ENCODE measurements around the gene TANK.
A peak's percentile ranks its signal among the peaks of the same experiment; 100 is the strongest.
"Not testable (repeated sequence)": the region's sequence is repeated elsewhere in the genome, so short reads cannot be mapped to it uniquely, and the experiment has no call there.

TANK gene

DNA sequence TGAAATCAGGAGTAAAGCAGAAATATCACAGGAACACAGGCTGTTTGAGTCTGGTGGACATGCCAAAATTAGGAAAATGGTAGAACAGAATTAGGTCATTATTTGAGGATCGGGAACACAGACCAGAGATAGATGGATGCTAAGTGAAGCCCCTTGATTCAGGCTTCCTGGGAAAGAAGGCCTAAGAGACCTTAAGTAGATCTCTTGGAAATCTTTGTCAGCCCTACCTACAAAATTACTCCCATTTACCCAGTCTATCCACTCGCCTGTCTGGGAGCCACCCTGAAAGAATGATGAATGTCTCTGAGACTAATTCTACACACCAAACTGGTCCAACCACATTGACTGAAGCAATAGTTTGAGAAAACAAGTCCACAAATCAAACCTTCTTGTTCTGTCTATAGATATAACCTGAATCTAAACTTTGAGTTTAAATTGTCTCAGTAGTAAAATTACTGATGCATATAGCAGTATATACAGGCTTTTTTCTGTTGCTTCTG is 36.6 kb upstream of the TANK start:
- no peak overlapping the region for H3K4me3 Mint-ChIP-seq
- peaks cover 14% of the 10 kb centered on the region for H3K4me1 Mint-ChIP-seq (ENCODE audit: low read depth)
- no peaks in the 10 kb centered on the region for H3K27me3 Mint-ChIP-seq
- H3K27ac Mint-ChIP-seq = peak overlapping the region; percentile 8
- H3K36me3 Mint-ChIP-seq = no peaks in the 10 kb centered on the region
- no peaks in the 10 kb centered on the region for H3K9me3 Mint-ChIP-seq (ENCODE audit: low read depth)

DNA sequence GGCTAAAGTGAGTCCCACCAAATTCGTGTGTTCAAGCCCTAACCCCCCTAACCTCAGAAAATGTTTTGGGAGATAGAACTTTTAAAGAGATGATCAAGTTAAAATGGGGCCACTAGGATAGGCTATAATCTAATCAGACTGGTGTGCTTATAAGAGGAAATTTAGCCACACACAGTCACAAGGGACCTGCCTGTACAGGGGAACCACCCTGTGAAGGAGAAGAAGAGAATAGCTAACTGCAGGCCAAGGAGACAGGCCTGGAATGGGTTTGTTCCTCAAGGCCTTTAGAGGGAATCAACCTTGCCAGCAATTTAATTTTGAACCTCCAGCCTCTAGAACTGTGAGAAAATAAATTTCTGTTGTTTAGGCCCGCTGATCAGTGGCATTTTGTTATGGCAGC is 36.0 kb upstream of the TANK start:
- Mint-ChIP-seq H3K27ac (no peak overlapping the region), H3K36me3 (no peaks in the 10 kb centered on the region), H3K9me3 (ENCODE audit: low read depth) (no peaks in the 10 kb centered on the region), H3K27me3 (no peaks in the 10 kb centered on the region), H3K4me3 (no peak overlapping the region), H3K4me1 (ENCODE audit: low read depth) (peaks cover 19% of the 10 kb centered on the region)

DNA sequence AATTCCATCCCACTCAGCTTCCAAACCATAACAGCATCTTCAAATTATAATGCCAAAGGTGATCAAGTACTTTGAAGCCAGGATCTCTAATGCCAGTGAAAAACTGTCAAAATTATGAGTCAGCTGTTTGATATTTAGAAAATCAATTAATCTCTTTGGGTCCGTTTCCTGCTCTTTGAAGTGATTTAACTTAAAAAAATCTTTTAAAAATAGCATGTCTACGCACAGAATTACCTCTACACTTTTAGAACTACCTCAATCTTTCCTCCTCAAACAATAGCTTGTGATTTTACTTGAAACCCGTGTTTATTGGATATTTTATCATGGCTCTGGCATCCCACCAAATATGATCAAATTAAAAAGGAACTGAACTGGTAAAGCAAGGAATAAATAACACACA is 31.3 kb upstream of the TANK start:
- Mint-ChIP-seq H3K27ac (no peak overlapping the region), H3K9me3 (ENCODE audit: low read depth) (no peaks in the 10 kb centered on the region), H3K36me3 (peaks cover 3% of the 10 kb centered on the region), H3K27me3 (no peaks in the 10 kb centered on the region), H3K4me3 (no peak overlapping the region), H3K4me1 (ENCODE audit: low read depth) (peaks cover 7% of the 10 kb centered on the region)

DNA sequence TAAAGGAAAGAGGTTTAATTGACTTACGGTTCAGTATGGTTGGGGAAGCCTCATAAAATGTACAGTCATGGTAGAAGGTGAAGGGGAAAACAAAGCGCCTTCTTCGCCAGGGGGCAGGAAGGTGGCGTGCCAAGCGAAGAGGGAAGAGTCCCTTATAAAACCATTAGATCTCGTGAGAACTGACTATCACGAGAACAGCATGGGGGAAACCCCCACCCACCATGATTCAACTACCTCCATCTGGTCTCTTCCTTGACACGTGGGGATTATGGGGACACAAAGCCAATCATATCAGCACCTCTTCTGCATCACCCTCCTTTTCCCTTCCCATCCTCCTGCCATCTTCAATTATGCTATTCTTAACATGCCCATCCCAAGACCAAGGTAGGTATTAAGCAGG is 29.9 kb upstream of the TANK start:
- H3K4me3 Mint-ChIP-seq = no peak overlapping the region
- no peaks in the 10 kb centered on the region for H3K9me3 Mint-ChIP-seq (ENCODE audit: low read depth)
- H3K4me1 Mint-ChIP-seq (ENCODE audit: low read depth) = peaks cover 13% of the 10 kb centered on the region
- H3K27ac Mint-ChIP-seq = no peak overlapping the region
- H3K27me3 Mint-ChIP-seq = no peaks in the 10 kb centered on the region
- peaks cover 3% of the 10 kb centered on the region for H3K36me3 Mint-ChIP-seq

DNA sequence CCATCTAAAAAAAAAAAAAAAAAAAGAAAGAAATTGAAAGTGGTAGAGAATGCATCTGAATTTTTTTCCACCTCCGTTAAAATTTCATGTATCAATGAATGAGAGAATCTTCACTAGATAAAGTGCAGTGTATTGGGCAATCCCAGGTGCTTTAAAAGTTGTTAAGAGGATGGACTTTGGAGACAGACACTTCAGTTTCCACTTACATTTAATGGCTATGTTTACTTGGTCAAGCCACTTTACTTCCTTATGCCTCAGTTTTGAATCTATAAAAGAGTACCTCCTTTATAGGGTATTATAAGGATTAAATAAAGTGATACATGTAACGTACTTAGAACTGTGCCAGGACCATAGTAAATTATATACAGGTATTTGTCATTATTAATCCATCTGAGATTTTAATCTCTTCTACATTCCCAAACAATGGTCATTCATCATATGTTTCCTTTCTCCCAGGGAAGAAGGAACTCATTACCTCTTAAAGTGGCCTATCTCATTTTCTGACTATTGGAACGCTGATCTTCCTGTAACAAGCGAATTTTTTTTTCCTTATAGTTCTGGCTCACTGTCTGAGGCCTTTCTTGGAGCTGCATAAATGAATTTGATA is 29.1 kb upstream of the TANK start:
- H3K36me3 Mint-ChIP-seq = peaks cover 3% of the 10 kb centered on the region
- no peaks in the 10 kb centered on the region for H3K9me3 Mint-ChIP-seq (ENCODE audit: low read depth)
- no peaks in the 10 kb centered on the region for H3K27me3 Mint-ChIP-seq
- H3K4me3 Mint-ChIP-seq = no peak overlapping the region
- H3K27ac Mint-ChIP-seq = no peak overlapping the region
- H3K4me1 Mint-ChIP-seq (ENCODE audit: low read depth) = peaks cover 20% of the 10 kb centered on the region

DNA sequence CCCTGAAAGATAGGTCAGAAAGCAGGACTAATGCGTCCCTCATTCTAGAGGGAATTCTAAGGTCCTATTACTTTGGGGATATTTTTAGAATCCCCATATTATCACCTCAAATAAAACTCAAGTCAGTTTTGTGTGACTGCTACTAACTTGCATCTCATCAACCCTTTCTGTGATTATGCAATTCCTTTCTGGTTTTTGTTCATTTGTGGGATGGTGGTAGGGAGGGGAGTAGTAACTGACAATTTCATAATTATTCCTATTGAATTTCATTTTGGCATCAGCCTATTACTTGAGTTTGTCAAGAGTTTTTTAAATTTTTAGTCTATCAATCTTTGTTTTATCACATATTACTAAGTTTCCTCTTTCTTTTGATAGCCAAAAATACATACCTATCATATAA is 28.4 kb upstream of the TANK start:
- H3K4me3 Mint-ChIP-seq = no peak overlapping the region
- H3K36me3 Mint-ChIP-seq = peaks cover 3% of the 10 kb centered on the region
- H3K9me3 Mint-ChIP-seq (ENCODE audit: low read depth) = no peaks in the 10 kb centered on the region
- peaks cover 26% of the 10 kb centered on the region for H3K4me1 Mint-ChIP-seq (ENCODE audit: low read depth)
- no peaks in the 10 kb centered on the region for H3K27me3 Mint-ChIP-seq
- H3K27ac Mint-ChIP-seq = no peak overlapping the region

DNA sequence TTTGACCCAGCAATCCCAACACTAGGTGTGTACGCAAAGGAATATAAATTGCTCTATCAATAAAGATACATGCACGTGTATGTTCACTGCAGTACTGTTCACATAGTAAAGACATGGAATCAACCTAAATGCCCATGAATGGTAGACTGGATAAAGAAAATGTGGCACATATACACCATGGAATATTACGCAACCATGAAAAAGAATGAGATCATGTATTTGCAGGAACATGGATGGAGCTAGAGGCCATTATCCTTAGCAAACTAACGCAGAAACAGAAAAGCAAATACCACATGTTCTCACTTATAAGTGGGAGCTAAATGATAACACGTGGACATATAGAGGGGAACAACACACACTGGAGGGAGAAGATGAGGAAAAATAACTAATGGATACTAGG is 27.8 kb upstream of the TANK start:
- not testable (repeated sequence) for H3K36me3 Mint-ChIP-seq; H3K27me3 Mint-ChIP-seq; H3K27ac Mint-ChIP-seq; H3K4me3 Mint-ChIP-seq; H3K9me3 Mint-ChIP-seq (ENCODE audit: low read depth)
- peaks cover 28% of the 10 kb centered on the region for H3K4me1 Mint-ChIP-seq (ENCODE audit: low read depth)

DNA sequence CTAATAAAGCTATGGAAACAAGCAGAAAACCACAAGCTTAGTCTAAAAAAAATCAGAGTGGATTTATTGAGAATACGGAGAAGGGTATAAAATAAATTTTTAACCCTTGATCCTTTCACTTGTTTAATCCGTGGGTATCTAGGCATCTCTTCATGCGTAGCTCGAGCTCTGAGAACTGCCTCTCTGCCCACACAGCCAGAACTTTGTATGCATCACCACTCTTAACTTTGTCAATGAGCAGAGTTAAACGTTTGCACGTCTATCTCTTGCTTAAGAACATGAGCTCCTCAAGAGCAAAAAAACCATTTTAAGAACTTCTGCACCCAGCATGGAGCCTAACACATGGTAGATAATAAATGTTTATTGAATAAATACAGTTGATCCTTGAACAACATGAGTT is 26.9 kb upstream of the TANK start:
- Mint-ChIP-seq H3K27me3 (no peaks in the 10 kb centered on the region), H3K27ac (no peak overlapping the region), H3K36me3 (peaks cover 3% of the 10 kb centered on the region), H3K9me3 (ENCODE audit: low read depth) (no peaks in the 10 kb centered on the region), H3K4me3 (no peak overlapping the region), H3K4me1 (ENCODE audit: low read depth) (peaks cover 28% of the 10 kb centered on the region)

DNA sequence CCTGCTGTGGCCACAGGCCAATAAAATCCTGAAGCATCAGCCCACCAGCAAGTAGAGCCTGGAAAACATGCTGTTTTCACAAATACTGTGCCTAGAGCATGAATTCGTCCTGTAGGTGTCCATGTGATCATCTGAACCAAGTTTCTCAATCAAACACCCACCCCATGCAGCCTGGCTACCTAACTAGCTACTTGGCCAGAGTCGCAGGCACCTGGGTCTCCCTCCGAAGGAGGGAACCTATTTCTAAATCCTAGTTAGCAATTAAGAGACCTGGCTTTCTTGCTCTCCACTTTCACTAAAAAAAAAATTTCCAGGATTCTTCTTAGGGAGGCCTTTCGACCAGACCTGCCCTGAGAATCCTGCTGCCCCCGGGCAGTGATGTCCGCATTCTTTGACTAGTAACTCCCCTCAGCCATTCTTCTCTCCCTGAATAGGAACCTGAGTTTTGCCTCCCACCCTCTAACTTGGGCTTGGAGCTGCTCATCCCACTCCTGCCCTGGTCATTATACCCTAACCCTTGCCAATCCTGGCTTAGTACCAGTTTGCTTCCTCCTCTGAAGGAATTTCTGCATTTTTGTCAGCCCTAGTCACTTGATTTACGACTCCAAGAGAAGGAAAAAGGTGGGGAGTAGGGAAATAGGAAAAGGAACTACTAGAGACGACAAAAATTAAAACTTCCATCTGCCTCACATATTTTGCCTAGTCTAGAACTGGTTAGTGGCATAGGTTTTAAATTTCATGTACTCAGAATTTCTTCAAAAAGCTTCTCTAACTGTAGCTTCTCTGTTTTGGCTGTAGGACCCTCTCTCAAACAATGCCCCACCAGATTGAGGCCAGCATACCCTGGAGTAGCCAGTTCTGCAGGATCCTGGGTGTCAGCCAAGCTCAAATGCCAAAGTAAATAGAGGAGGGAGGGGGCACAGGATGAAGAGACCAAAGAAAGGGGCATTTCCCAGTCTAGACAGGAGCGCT is 25.4 kb upstream of the TANK start:
- no peaks in the 10 kb centered on the region for H3K9me3 Mint-ChIP-seq (ENCODE audit: low read depth)
- H3K4me1 Mint-ChIP-seq (ENCODE audit: low read depth) = peaks cover 35% of the 10 kb centered on the region
- peak overlapping the region; percentile 18 for H3K27ac Mint-ChIP-seq
- H3K36me3 Mint-ChIP-seq = peaks cover 3% of the 10 kb centered on the region
- H3K4me3 Mint-ChIP-seq = peak overlapping the region; percentile 14
- H3K27me3 Mint-ChIP-seq = no peaks in the 10 kb centered on the region

DNA sequence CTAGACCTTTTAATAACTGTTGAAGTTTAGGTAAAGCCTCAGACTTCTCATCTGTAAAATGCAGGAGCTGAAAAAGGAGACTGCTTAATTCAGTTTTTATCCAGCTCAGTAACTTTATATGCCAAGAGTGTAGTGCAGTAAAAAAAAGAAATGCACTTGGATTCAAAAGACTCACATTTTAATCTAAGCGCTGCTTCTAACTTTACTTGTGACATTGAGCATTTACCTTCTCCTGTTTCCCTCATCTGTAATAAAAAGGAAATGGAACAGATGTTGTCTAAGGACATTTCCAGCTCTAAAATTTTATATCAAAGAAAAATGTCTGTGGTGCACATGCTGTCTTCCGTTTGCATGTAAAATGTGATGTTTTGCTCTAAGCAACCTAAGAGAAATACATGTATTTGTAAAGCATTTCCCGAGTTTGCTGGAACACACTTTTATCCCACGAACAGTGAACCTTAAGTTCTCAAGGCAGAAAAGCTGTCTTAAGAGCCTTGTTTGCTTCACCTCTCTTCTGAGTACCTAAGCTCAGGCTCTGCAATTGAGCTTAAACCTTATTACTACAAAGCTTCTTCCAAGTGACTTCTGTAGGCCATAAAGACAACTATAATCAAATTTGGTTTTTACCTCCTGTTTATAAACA is 24.2 kb upstream of the TANK start:
- H3K27ac Mint-ChIP-seq = peak overlapping the region; percentile 98
- no peaks in the 10 kb centered on the region for H3K27me3 Mint-ChIP-seq
- H3K4me1 Mint-ChIP-seq (ENCODE audit: low read depth) = peaks cover 45% of the 10 kb centered on the region
- peak overlapping the region; percentile 91 for H3K4me3 Mint-ChIP-seq
- H3K9me3 Mint-ChIP-seq (ENCODE audit: low read depth) = no peaks in the 10 kb centered on the region
- H3K36me3 Mint-ChIP-seq = peaks cover 3% of the 10 kb centered on the region

DNA sequence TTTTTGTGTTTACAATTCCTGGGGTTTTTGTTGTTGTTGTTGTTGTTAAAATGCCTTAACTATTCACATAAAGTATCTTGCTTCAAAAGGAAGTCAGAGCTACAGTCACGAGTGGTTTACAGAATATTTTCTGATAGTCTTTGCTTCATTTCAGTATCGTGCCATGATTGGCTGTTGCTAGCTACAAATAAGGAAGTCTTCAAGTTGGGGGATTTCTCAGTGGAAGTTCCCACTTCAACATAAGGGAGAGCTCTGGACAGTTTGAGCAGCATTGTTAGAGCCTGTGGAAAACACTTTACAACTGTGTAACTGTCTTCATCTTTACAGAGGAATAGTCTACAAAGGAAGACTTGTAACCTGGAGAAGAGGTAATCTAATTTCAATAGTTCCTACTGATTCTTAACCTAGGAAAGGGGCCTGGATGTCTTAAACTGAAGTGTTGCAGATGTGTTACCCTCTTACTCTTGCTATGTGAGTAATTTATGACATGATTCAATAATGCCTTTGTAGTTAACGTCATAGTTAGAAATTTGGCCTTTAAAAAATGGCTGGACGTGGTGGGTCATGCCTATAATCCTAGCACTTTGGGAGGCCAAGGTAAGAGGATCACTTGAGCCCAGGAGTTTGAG is 23.4 kb upstream of the TANK start:
- Mint-ChIP-seq H3K27ac (peak overlapping the region; percentile 98), H3K4me3 (peak overlapping the region; percentile 91), H3K4me1 (ENCODE audit: low read depth) (peaks cover 53% of the 10 kb centered on the region), H3K9me3 (ENCODE audit: low read depth) (no peaks in the 10 kb centered on the region), H3K36me3 (peaks cover 6% of the 10 kb centered on the region), H3K27me3 (no peaks in the 10 kb centered on the region)

DNA sequence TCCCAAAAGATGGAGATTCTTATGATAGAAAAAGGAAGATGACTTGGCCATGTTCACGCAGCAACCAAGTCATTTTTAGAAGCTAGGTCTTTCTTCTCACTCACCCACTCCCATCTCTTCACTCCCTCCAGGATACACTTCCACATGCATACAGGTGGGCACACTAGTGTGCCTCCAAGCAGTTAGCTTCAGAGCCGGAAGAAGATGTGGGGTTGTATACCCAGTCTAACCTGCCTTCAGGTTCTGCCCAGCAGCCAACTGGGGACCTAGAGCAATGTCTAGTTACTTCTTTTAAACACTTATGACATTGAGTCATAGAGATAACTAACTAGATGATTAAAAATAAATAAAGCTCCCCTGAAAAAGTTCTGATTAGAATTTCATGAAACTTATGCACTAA is 21.8 kb upstream of the TANK start:
- Mint-ChIP-seq H3K4me3 (peak overlapping the region; percentile 87), H3K27ac (peak overlapping the region; percentile 92), H3K27me3 (no peaks in the 10 kb centered on the region), H3K36me3 (peaks cover 3% of the 10 kb centered on the region), H3K9me3 (ENCODE audit: low read depth) (no peaks in the 10 kb centered on the region), H3K4me1 (ENCODE audit: low read depth) (peaks cover 69% of the 10 kb centered on the region)

DNA sequence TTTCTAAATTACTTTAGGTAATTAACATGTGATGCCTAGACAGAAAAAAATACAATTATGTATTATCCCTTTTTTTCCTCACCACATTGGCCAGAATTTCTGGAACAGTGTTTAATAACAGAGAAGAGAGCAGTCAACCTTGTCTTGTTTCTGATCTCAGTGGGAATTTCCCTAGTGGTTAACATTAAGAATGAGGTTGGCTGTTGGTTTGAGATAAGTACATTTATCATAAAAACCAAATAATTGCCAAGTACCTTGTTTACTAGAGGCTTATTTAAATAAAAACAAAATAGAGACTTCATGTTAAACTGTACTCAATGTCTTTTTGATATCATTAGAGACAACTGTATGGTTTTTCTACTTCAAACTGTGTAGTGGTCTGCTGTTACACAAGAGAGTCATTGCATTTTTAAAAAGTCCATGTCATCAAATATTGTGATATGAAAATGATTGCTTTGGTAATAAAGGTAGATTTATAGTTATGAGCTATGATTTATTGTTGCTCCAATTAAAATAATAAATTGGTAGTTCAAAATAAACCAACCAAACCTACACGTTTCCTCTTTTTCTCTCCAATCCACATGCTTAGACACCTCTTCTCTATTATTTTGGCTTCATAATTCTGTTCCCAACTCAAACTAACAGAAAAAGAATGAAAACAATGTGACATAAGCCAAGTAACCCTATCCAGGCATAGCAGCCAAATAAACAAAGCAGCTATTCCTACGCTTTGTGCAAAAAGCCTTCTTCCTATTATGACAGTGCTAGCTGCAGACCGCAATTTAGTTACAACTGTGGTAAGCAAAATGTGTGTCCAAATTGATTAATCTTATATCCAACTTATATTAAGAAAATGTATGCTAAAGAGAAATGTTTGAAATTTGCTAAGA is 20.9 kb upstream of the TANK start:
- Mint-ChIP-seq H3K4me1 (ENCODE audit: low read depth) (peaks cover 78% of the 10 kb centered on the region), H3K27ac (peak overlapping the region; percentile 92), H3K9me3 (ENCODE audit: low read depth) (no peaks in the 10 kb centered on the region), H3K4me3 (peak overlapping the region; percentile 87), H3K36me3 (peaks cover 6% of the 10 kb centered on the region), H3K27me3 (no peaks in the 10 kb centered on the region)

DNA sequence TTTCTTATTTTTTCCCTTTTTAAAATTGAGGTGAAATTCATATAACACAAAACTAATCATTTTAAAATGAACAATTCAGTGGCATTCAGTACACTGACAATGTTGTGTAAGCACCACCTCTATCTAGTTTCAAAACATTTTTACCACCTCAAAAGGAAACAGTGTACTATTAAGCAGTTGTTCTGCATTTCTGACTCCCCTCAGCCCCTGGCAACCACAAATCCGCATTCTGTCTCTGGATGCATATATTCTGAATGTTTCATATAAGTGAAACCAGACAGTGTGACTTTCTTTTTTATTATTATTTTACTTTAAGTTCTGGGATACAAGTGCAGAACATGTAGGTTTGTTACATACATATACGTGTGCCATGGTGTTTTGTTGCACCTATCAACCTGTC is 19.2 kb upstream of the TANK start:
- Mint-ChIP-seq H3K4me3 (peak overlapping the region; percentile 72), H3K36me3 (peaks cover 12% of the 10 kb centered on the region), H3K9me3 (ENCODE audit: low read depth) (no peaks in the 10 kb centered on the region), H3K4me1 (ENCODE audit: low read depth) (peaks cover 79% of the 10 kb centered on the region), H3K27ac (peak overlapping the region; percentile 78), H3K27me3 (no peaks in the 10 kb centered on the region)

Data from activated naive CD8-positive, alpha-beta T cell (primary cell).